HG02798 (cell line): ENCODE data around the gene POLR3H.

ENCODE experiments used
- ATAC-seq: cut with Tn5 transposase; IDR thresholded peaks from one replicate; pipeline ENCODE4 v1.9.1; 2021; ENCODE audit warnings: mild to moderate bottlenecking; ENCODE audit not compliant: unreplicated experiment, poor library complexity

Gene POLR3H

DNA sequence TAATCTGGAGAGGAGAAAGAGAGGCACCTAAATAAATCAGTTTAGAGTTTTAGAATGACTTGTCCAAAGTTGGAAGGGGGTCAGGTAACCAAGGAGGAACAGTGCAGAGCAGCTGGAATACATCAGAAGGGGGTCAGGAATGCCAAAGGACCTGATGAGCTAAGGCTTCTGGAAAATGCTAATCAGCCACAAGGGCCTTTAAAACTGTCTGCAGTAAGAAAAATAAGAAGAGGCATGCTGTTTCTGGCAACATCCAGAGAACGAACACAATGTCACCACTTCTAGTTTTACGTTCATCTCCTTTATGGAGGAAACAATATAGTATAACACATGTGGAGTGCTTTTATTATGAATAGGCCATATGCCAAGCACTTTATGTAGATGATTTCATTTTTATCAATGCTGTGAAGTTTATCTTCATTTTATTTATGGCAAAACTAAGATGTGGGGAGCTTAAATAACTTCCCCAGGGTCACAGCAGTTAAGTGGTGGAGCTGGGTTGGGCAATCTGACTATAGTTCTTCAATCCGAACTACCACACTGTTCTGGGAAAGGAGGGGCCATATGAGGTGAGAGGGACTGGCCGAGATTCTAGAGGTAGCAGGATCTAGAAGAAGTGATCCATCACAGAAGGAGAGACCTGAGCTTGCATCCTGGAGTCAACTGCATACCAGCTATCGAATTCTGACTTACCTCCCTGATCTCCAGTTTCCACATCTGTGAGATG lies 52.7 kb downstream of the POLR3H start:
- ATAC-seq = no peak

DNA sequence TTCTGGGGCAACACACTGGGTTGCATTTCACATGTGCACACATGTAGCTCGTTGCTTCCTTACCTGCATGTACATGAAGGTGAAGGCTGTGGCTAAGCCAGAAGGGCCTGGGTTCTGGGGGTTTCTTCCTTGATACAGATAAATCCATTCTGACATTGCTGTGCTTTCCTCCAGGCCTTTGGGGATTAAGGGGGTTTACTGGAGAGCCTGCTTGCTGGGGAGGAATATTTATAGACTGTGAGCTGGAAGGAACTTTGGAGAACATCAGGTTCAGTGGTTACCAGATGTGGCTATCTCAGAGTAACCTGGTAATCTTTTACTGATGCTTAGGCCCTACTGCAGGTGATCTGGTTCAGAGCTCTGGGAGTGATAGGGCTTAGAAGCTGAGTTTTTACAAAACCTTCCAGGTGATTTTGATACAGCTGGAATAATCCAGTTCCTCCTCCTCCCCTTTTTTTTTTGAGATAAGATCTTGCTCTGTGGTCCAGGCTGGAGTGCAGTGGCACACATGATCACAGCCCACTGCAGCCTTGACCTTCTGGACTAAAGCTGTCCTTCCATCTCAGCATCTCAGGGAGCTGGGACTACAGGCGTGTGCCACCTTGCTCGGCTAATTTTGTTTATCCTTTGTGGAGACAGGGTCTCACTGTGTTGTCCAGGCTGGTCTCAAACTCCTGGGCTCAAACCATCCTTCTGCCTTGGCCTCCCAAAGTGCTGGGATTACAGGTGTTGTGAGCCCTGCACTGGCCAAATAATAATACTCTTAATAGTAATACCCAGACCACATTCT lies 55.5 kb downstream of the POLR3H start:
- no peak for ATAC-seq

GRCh38 chr22:41488076-41488475 lies 56.2 kb downstream of the POLR3H start:
- no peak for ATAC-seq

DNA sequence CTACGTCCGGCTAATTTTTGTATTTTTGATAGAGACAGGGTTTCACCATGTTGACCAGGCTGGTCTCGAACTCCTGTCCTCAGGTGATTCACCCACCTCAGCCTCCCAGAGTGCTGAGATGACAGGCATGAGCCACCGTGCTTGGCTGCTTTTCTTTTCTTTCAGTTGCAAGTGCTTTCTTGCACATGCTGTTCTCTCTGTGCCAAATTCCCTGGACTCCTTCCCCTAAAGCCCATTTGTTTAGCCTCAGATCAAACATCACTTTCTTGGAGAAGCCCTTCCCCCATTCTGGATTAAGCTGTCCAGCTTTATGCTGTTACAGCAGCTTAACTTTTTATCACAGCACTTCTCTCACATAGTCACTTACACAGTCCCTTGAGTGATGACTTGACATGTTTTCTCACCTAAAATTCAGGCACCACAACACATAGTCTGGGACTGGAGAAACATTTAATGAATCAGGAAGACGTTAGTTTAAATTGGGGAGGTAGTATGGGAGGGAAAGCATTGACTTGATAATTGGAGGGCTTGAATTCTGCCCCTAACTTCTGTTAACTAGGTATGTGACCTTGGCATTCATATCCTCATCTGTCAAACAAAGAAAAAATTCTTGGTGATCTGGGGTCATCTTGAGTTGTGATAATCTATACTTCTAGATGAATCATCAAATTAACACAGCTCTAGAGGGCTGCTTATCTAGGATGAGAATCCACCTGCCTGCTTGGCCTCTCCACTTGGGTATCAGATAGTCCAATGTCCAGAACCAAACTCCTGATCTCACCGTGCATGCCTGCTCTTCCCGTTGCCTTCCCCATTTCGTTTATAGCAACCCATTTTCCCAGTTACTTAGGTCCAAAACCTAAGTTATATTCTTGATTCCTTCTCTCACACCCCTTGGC lies 57.0 kb downstream of the POLR3H start:
- no peak for ATAC-seq

GRCh38 chr22:41485033-41485432 lies 59.2 kb downstream of the POLR3H start:
- no peak for ATAC-seq

GRCh38 chr22:41482319-41482935 lies 61.8 kb downstream of the POLR3H start:
- no peak for ATAC-seq

DNA sequence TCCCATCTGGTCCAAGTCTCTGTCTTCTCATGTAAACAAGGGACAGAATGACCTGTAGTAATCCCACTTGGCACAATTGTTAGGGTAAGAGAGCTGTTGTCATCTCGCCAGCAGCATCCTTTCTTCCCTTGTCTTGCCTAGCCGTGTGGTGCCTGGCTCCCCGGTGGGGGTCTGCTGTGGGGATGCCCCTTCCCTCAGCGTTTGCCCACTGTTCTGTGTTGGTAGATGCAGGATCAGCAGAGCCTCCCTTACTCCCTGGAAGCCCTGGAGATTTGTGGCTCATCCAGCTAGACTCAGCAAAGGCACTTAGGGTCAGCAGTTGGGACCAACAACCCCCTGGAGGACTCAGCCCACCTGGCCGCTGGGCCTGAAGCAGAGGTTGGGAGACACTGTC lies 62.3 kb downstream of the POLR3H start:
- ATAC-seq = no peak

- ATAC-seq = no peak
Observed at GRCh38 chr22:41481131-41481830, 63.0 kb downstream of the POLR3H start.

GRCh38 chr22:41480397-41480735 lies 63.9 kb downstream of the POLR3H start:
- no peak for ATAC-seq

DNA sequence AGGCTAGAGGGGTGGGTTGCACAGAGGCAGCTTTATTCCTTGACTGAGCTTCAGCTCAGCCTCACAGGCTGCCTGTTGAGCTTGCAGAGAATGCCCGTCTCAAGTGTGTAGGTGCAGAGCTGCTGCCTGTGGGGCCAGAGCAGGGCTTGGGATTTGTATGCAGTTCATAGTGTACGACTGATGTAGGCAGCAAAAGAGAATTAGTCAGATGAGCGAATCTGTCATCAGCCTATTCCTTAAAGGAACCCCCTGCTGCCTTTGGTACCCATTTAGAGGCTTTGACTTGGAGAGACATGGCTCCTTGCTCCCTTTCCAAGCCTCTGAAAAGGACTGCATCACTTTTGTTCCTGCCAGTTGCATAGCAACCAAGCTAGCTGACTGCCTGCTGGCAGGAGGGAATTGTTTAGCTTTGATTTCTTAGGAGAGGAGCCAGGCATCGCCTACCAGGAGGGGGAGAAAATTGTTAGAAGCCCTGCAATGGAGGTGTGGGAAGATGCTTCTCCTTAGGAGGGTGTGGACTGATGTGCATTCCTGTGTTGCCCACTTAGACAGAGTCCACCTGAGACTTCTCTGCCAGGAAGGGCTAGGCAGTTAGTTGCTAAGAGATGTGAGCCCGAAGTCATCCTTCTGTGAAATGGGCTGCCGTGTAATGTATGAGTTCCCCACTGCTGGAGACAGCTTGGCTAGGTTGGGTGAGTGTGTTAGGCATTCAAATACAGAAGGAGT lies 64.4 kb downstream of the POLR3H start:
- no peak for ATAC-seq

- ATAC-seq = no peak
Observed at GRCh38 chr22:41478891-41479521, 65.3 kb downstream of the POLR3H start.

DNA sequence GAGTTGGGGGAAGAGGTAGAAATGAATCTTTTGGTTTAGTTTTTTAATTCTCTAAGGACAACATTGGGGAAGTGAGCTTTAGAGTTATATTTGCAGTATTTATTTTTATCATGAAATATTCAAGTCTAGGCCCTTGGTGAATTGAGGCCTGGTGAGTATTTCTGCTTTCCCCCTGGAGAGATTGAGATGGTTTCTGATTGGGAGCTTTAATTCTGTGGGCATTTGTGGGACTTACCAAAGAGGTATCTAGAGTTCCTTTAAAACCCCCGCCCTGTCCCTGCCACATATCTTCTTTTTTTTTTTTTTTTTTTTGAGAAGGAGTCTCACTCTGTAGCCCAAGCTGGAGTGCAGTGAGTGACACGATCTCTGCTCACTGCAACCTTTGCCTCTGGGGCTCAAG lies 65.8 kb downstream of the POLR3H start:
- no peak for ATAC-seq
